Right lobe of liver (tissue), 4 donors: Measurements from ENCODE around the gene SART3.

Experiments used
- POLR2A ChIP-seq: fragments of 450-650 bp; IDR thresholded peaks from one replicate; pipeline ENCODE4 v1.6.1; 2017; ENCODE audit warnings: antibody characterized with exemption, mild to moderate bottlenecking
- TF ChIP-seq, protein P1 (sequence below), 4 donors: fragments of 200-600 bp in 3 of 4; fragments of 450-650 bp in 1 of 4; IDR thresholded peaks; one replicate each; pipeline versions ENCODE4 v1.5.1 to v1.8.0; 2016 to 2022; ENCODE audit warnings: antibody characterized with exemption in 4 of 4, mild to moderate bottlenecking in 2 of 4
- donor health status: DM: no; HTN: no; CAD: no.
- donor health status: DM: no; HTN: no; CAD: no.
- donor health status: DM: no; HTN: yes; CAD: no.

DNA sequence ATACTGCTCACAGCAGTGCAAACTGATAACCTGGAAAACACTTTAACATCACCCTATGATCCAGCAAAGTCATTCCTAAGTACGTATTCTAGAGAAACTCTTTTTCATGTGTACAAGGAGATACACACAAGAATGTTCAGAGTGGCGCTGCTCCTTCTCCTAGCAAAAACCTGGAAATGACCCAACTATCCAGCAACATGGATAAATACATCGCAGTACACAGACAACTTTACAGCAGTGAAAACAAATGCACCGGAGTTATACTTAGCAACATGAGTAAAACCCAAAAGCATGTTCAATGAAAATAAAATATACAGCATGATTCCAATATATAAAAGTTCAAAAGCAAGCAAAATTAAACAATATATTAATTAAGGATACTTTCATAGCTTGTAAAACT lies 18.7 kb downstream of the SART3 start:
- TF ChIP-seq, protein P1, sequence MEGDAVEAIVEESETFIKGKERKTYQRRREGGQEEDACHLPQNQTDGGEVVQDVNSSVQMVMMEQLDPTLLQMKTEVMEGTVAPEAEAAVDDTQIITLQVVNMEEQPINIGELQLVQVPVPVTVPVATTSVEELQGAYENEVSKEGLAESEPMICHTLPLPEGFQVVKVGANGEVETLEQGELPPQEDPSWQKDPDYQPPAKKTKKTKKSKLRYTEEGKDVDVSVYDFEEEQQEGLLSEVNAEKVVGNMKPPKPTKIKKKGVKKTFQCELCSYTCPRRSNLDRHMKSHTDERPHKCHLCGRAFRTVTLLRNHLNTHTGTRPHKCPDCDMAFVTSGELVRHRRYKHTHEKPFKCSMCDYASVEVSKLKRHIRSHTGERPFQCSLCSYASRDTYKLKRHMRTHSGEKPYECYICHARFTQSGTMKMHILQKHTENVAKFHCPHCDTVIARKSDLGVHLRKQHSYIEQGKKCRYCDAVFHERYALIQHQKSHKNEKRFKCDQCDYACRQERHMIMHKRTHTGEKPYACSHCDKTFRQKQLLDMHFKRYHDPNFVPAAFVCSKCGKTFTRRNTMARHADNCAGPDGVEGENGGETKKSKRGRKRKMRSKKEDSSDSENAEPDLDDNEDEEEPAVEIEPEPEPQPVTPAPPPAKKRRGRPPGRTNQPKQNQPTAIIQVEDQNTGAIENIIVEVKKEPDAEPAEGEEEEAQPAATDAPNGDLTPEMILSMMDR (IDR thresholded peaks at IDR 0.05) = no peak
- no peak for TF ChIP-seq POLR2A
